Left ventricle myocardium inferior (tissue), 1 donor: Measurements from ENCODE around the gene RALBP1. TPM values are rescaled to one million over a fixed set of nuclear protein-coding genes. Genes with fewer than 3 reads are reported as not detected.
A peak's percentile ranks its signal among the peaks of the same experiment; 100 is the strongest.
"Not testable (repeated sequence)": the region's sequence is repeated elsewhere in the genome, so short reads cannot be mapped to it uniquely, and the experiment has no call there.

ENCODE experiments used
- DNase-seq: peaks from one replicate; pipeline ENCODE4 v3.0.0-alpha.2; 2020
- H3K27ac ChIP-seq: fragments of 200-600 bp; replicated peaks from 2 replicates; pipeline ENCODE4 v1.8.0; 2021
- H3K27me3 ChIP-seq: fragments of 200-600 bp; 2 replicates; pipeline ENCODE4 v1.8.0; 2021; ENCODE audit warnings: low read depth
- H3K36me3 ChIP-seq: fragments of 200-600 bp; 2 replicates; pipeline ENCODE4 v1.8.0; 2021
- H3K4me1 ChIP-seq: fragments of 200-600 bp; 2 replicates; pipeline ENCODE4 v1.8.0; 2021
- H3K4me3 ChIP-seq: fragments of 200-600 bp; 2 replicates; pipeline ENCODE4 v1.8.0; 2021; ENCODE audit warnings: mild to moderate bottlenecking, moderate library complexity
- H3K9me3 ChIP-seq: fragments of 200-600 bp; replicated peaks from 2 replicates; pipeline ENCODE4 v1.8.0; 2021
- intact Hi-C: fragments of 100-400 bp; cut with micrococcal nuclease; formaldehyde crosslinking; loops from one replicate; pipeline ENCODE4 v1.11.0; 2022
- total RNA-seq: library from RNA; stranded (reverse); fragmentation: NEBNext Ultra II Directional; extraction: Animal tissue kit (Norgen Biotek cat#: 25700); gene quantifications from one replicate; pipeline ENCODE4 v1.2.1, GENCODE V29; 2021
- TF ChIP-seq, protein P1 (sequence below): fragments of 200-600 bp; IDR thresholded peaks from 2 replicates; pipeline ENCODE4 v1.8.0; 2021; ENCODE audit warnings: antibody characterized with exemption, mild to moderate bottlenecking, borderline replicate concordance
- donor health status: DM: no; HTN: yes; CAD: no; lungs with severe emphysema.

RALBP1 gene
- total RNA-seq, 1 donor from 2014 or later = 46.2 TPM

DNA sequence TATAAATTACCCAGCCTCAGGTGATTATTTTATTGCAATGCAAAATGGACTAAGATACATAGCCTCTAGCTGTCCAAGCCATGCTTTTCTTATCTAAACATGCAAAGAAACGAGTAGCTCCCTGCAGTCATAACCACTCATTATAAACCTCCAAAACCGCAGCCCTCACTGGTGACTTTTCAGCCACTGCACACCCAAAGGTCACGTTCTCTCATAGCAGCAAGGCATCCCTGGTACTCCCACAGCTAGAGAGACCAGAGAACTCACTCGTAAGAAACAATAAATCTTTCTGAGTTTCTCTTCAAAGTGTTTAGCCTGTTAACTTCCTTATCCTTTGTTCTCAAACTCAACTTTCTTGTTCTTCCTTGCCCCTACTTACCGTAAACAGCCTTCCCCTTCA is 28.5 kb upstream of the RALBP1 start:
- Histone ChIP-seq H3K4me3 (no peak overlapping the region), H3K9me3 (peaks cover 15% of the 10 kb centered on the region), H3K27me3 (peaks cover 7% of the 10 kb centered on the region), H3K36me3 (no peaks in the 10 kb centered on the region), H3K27ac (no peak overlapping the region), H3K4me1 (no peaks in the 10 kb centered on the region)
- intact Hi-C loops = no loop called here
- DNase-seq = no peak
- TF ChIP-seq, protein P1, sequence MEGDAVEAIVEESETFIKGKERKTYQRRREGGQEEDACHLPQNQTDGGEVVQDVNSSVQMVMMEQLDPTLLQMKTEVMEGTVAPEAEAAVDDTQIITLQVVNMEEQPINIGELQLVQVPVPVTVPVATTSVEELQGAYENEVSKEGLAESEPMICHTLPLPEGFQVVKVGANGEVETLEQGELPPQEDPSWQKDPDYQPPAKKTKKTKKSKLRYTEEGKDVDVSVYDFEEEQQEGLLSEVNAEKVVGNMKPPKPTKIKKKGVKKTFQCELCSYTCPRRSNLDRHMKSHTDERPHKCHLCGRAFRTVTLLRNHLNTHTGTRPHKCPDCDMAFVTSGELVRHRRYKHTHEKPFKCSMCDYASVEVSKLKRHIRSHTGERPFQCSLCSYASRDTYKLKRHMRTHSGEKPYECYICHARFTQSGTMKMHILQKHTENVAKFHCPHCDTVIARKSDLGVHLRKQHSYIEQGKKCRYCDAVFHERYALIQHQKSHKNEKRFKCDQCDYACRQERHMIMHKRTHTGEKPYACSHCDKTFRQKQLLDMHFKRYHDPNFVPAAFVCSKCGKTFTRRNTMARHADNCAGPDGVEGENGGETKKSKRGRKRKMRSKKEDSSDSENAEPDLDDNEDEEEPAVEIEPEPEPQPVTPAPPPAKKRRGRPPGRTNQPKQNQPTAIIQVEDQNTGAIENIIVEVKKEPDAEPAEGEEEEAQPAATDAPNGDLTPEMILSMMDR = no peak

- TF ChIP-seq, protein P1 = no peak
- no peak for DNase-seq
- Histone ChIP-seq H3K9me3 (peaks cover 15% of the 10 kb centered on the region), H3K36me3 (no peaks in the 10 kb centered on the region), H3K4me3 (no peak overlapping the region), H3K27me3 (peaks cover 7% of the 10 kb centered on the region), H3K4me1 (no peaks in the 10 kb centered on the region), H3K27ac (no peak overlapping the region)
- intact Hi-C loops = no loop called here
Observed at GRCh38 chr18:9447334-9447733, 28.0 kb upstream of the RALBP1 start.

GRCh38 chr18:9449600-9450414 is 25.5 kb upstream of the RALBP1 start:
- intact Hi-C loops = no loop called here
- TF ChIP-seq, protein P1 = no peak
- Histone ChIP-seq H3K4me1 (peaks cover 7% of the 10 kb centered on the region), H3K27ac (no peak overlapping the region), H3K36me3 (no peaks in the 10 kb centered on the region), H3K27me3 (peaks cover 7% of the 10 kb centered on the region), H3K4me3 (no peak overlapping the region), H3K9me3 (peaks cover 15% of the 10 kb centered on the region)
- DNase-seq = no peak

GRCh38 chr18:9450920-9451319 is 24.4 kb upstream of the RALBP1 start:
- intact Hi-C loops, H3K36me3 ChIP-seq, DNase-seq, H3K4me3 ChIP-seq, H3K27me3 ChIP-seq, H3K27ac ChIP-seq, H3K4me1 ChIP-seq: not testable (repeated sequence)
- peaks cover 26% of the 10 kb centered on the region for H3K9me3 ChIP-seq

DNA sequence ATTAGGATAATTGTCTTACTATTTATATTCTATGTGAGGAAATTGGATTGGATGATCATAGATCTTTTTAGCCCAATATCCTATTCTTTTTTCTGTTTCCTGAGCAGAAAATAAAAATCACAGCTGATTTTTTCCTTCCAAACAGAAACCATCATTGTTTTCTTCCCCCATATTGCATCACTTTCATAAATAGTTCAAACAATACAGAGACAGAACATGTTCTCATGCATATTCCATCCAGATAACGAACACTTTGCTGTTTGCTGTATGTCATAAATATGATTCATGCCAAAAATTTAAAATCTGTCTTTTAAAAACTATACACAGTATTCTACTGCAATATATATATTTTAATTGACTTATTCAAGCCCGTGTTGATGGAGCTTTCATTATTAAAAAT is 22.0 kb upstream of the RALBP1 start:
- TF ChIP-seq, protein P1 = no peak
- H3K27ac ChIP-seq = no peak overlapping the region
- H3K9me3 ChIP-seq = peaks cover 22% of the 10 kb centered on the region
- H3K4me3 ChIP-seq = no peak overlapping the region
- intact Hi-C loops = no loop called here
- H3K36me3 ChIP-seq = no peaks in the 10 kb centered on the region
- no peak for DNase-seq
- peaks cover 7% of the 10 kb centered on the region for H3K4me1 ChIP-seq
- H3K27me3 ChIP-seq = peaks cover 6% of the 10 kb centered on the region

- H3K27ac ChIP-seq = peak overlapping the region; percentile 0
- H3K27me3 ChIP-seq = no peaks in the 10 kb centered on the region
- H3K9me3 ChIP-seq = peaks cover 22% of the 10 kb centered on the region
- TF ChIP-seq, protein P1 = no peak
- DNase-seq = no peak
- intact Hi-C loops = no loop called here
- H3K4me1 ChIP-seq = peaks cover 7% of the 10 kb centered on the region
- H3K4me3 ChIP-seq = no peak overlapping the region
- no peaks in the 10 kb centered on the region for H3K36me3 ChIP-seq
Observed at GRCh38 chr18:9454061-9454703, 21.1 kb upstream of the RALBP1 start.
